Measurements from ENCODE around the gene ZFP28. TPM values are rescaled to one million over a fixed set of nuclear protein-coding genes. Genes with fewer than 3 reads are reported as not detected.

Gene ZFP28
- total and polyA plus RNA-seq, 2 of the 8 experiments (the other 6 are each of a cell fraction or from before 2014, with no cell fraction given), result 1.6 to 4.5 TPM

DNA sequence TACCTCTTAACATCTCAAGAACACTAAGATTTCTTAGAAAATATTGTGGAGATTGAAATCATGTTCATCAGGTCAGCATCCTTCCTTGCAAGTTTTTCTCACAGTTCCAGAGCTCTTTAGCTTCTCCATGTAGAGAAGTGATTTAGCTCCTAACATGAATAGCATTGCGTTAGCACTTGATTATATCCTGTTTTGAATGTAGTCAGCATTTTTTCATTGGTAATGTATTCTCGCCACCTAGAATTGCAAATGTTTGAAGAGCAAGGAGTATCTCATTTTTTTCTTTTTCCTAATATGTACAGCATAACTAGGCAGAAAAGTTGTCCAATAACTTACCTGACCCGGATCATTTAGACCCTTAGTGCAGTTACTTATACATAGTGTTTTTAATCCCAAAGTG is 35.2 kb downstream of the ZFP28 start:
- H3K4me3 ChIP-seq (ENCODE audit: extremely low read depth in 1 of 4, insufficient read depth in 2 of 4, low read depth in 3 of 4, low read length in 4 of 4), result no peak overlapping the region

More for the DNA sequence above, 35.2 kb downstream of the ZFP28 start:
- Histone ChIP-seq H2BK5ac (ENCODE audit: low read depth, low read length) (no peak overlapping the region), H3K4me2 (ENCODE audit: insufficient read depth in 1 of 2, low read depth in 2 of 2, low read length in 2 of 2) (no peak overlapping the region), H3K4ac (replicated peaks; ENCODE audit: insufficient read length, low read depth, low read length) (no peak overlapping the region), H3K27ac (ENCODE audit: low read depth, low read length) (no peak overlapping the region), H4K8ac (ENCODE audit: extremely low read depth, insufficient read depth, low read length) (no peak overlapping the region), H4K91ac (replicated peaks; ENCODE audit: insufficient read length, low read length) (no peak overlapping the region), H4K20me1 (replicated peaks in 1 of 2; ENCODE audit: control insufficient read depth in 1 of 2, insufficient read depth in 2 of 2, low read length in 2 of 2) (no peaks in the 10 kb centered on the region), H2BK15ac (ENCODE audit: low read length) (no peak overlapping the region), H3K9me3 (ENCODE audit: insufficient read depth in 2 of 2, low read depth in 1 of 2, low read length in 1 of 2) (peaks cover 83 to 87% of the 10 kb centered on the region in 2 experiments), H3K14ac (ENCODE audit: insufficient read length) (no peak overlapping the region), H2BK12ac (ENCODE audit: low read depth, low read length) (no peak overlapping the region), H3K23me2 (ENCODE audit: low read depth, low read length) (no peaks in the 10 kb centered on the region), H3K27me3 (replicated peaks in 1 of 4; ENCODE audit: control insufficient read depth in 3 of 4, extremely low read depth in 1 of 4, insufficient read depth in 3 of 4, low read length in 3 of 4) (no peaks in the 10 kb centered on the region), H4K5ac (ENCODE audit: insufficient read length, low read depth, low read length) (no peak overlapping the region), H3K79me1 (ENCODE audit: low read depth, low read length) (no peaks in the 10 kb centered on the region), H3K9ac (replicated peaks in 1 of 4; ENCODE audit: extremely low read depth in 1 of 4, low read depth in 3 of 4, low read length in 3 of 4) (no peak overlapping the region), H3K79me2 (ENCODE audit: control insufficient read depth in 1 of 2, insufficient read depth in 2 of 2, low read length in 2 of 2) (no peaks in the 10 kb centered on the region), H2BK120ac (replicated peaks; ENCODE audit: low read depth, low read length) (no peak overlapping the region), H3K56ac (replicated peaks; ENCODE audit: insufficient read length, low read depth, low read length) (no peak overlapping the region), H3K36me3 (ENCODE audit: control insufficient read depth in 2 of 4, insufficient read depth in 4 of 4, low read length in 3 of 4) (peaks cover 4 to 94% (median 49%) of the 10 kb centered on the region in 4 experiments; a peak in 7 of 8 replicates), H3K18ac (ENCODE audit: extremely low read depth, low read length) (no peak overlapping the region), H3K4me1 (replicated peaks in 1 of 4; ENCODE audit: control insufficient read depth in 3 of 4, insufficient read depth in 4 of 4, low read length in 3 of 4) (no peaks in the 10 kb centered on the region), H2BK20ac (ENCODE audit: low read length) (no peak overlapping the region), H2AFZ (ENCODE audit: low read length) (no peak overlapping the region), H2AK5ac (ENCODE audit: low read depth, low read length) (no peak overlapping the region), H3K23ac (ENCODE audit: insufficient read length) (no peak overlapping the region)
- POLR2A ChIA-PET (ENCODE audit: partially characterized antibody), result no interaction called here
- CTCF ChIA-PET (ENCODE audit: partially characterized antibody), result no interaction called here
- TF ChIP-seq EP300 (IDR thresholded peaks at IDR 0.05; ENCODE audit: borderline replicate concordance in 1 of 2, low read depth in 2 of 2, low read length in 2 of 2) (no peak), KDM5A (IDR thresholded peaks at IDR 0.05; ENCODE audit: low read length) (no peak), TAF1 (IDR thresholded peaks at IDR 0.05; ENCODE audit: low read depth, low read length) (no peak), ASH2L (IDR thresholded peaks at IDR 0.05; ENCODE audit: low read length) (no peak), POLR2AphosphoS5 (IDR thresholded peaks at IDR 0.05; ENCODE audit: low read depth, low read length) (no peak)
- FAIRE-seq, result no peak
- WGBS, 2 experiments (ENCODE audit: extremely low coverage in 1 of 2, insufficient coverage in 1 of 2, insufficient read length in 1 of 2, insufficient replicate concordance in 2 of 2, low coverage in 1 of 2, low lambda C conversion rate in 2 of 2, missing lambda C conversion rate in 1 of 2), result 91% methylated on average over 3 of the region's 3 CpGs; no CpG with 5 or more reads in 1 of the 2 experiments
- DNase-seq (ENCODE audit: low read depth in 1 of 2, low spot score in 2 of 2), result no peak
